IPS-18c (cell line): ENCODE data around the gene MRO.
A peak's percentile ranks its signal among the peaks of the same experiment; 100 is the strongest.
"Not testable (repeated sequence)": the region's sequence is repeated elsewhere in the genome, so short reads cannot be mapped to it uniquely, and the experiment has no call there.

Source experiments
- H3K4me3 ChIP-seq: 2 replicates; pipeline ENCODE4 v1.7.0; 2013; ENCODE audit warnings: low read depth, mild to moderate bottlenecking, low read length, moderate library complexity; ENCODE audit not compliant: insufficient read depth
- H3K9me3 ChIP-seq: one replicate; pipeline ENCODE4 v1.6.1; 2013; ENCODE audit warnings: mild to moderate bottlenecking, low read length, moderate library complexity; ENCODE audit not compliant: control insufficient read depth, insufficient read depth

MRO gene

DNA sequence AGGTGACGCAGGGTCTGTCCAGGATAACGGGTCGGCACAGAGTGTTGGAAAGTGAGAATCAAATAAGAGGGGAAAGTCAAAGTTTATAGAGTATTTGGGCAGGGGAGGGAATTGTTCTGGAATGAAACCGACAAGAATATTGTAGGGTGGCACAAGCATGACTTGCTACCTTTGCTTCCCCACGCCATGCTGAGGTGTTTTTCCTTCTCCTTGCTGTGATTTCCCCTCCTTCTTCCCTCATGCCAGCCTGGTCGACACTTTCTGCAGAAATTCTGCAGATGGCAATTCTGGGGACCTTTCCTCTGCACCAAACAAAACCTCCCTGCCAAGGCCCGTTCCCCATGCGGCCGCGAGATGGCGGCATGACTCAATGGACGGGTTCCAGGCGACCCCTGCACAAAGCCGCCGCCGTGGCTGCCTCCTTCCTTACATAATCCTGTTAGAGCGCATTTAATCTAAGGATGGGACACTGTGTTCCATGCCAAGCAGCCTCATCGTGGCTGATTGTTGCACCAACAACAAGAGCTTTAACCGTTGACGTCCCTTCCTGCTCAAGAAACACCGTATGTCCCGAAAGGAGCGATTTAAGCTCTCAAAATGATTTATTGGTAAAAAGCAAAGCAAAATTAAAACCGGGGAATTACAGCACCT, at the start of gene MRO:
Gene MRO, minus strand, starts transcription at position 289 of the 651 bp plus-strand sequence. CDS start 10,616 bp downstream, outside the sequence.
- H3K9me3 ChIP-seq = no peaks in the 10 kb centered on the region

DNA sequence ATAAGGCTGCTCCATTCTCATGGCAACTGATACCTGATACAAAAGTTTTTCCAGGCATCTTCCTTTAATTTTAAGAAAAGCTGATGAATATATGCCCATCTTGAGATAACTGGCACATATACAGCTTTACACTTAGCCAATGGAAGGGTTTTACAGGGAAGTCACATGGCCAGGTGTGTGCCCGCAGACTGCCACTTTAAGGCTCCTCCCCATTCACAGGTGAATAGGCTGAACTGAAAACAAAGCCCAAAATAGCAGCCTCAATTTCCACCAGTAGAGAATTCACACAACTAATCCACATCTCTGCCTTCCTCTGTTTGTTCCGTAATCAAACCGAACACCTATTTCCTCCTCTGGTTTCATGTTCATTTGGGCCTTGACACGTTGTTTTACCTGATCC, 49.3 kb upstream of the MRO start:
- Histone ChIP-seq H3K9me3 (no peaks in the 10 kb centered on the region), H3K4me3 (no peak overlapping the region)

More for the DNA sequence above, at the start of gene MRO:
- H3K4me3 ChIP-seq = peak within 1 kb of the TSS; percentile 2; the same call in 1 of the 2 replicates

DNA sequence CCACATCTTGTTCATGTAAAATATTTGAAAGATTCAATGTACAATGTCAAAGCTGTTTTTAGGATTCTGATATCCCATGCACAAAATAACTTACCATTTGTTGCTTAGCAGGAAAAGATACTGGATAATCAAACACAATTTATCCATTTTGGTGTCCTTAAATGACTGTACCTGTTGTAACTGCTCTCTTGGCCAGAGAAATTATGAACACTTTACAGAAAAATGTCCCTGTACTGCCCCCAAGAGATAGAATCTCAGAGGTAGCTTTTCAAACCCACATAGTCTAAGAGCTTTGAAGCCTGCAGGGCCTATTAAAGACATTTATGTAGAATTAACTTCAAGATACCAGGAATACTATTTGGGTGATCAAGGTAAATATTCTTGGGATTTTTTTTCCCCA, 46.9 kb upstream of the MRO start:
- Histone ChIP-seq H3K4me3 (no peak overlapping the region), H3K9me3 (no peaks in the 10 kb centered on the region)

DNA sequence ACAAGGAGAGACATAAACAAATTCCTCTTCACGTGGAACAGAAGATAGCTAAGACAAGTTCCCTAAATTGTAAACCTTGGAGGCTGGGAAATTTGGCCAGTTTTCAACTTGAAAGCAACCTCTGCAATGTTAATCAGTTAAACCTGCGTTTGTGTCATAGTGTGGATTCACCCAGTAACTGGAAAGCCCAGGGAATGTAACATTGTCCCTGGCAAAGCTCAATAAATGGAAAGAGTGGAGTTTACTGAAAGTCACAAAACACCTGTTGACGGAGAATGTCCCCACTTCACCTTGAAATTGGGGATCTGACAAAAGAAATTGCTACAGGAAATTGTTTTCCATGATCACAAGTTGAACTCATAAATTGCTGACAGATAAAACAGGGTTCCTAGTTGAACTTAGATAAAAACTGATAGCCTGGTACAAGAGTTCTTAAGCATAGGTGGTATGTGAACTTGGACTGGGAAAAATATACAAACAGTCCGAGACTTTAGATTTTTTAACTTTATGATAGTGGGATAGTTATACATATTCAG, 44.1 kb upstream of the MRO start:
- Histone ChIP-seq H3K9me3 (no peaks in the 10 kb centered on the region), H3K4me3 (no peak overlapping the region)

DNA sequence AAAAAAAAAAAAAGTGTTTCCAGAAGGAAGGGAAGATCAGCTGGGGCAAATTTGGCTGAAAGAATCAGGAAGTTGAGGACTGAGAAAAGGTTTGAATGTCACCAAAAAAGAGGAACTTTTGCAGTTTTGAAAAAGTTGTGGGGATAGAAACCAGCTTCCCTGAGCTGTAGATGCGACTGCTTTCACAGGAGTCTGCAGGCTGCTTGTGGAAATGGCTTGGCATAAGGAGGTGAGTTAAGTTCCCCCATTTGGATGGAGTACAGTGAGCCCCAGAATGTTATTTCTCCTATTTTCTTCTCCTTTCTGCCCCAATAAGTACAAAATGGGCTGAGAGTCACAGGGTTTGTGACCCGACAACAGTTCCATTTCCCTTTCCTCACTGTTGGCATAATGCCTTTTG, 42.6 kb upstream of the MRO start:
- no peak overlapping the region for H3K4me3 ChIP-seq
- no peaks in the 10 kb centered on the region for H3K9me3 ChIP-seq

DNA sequence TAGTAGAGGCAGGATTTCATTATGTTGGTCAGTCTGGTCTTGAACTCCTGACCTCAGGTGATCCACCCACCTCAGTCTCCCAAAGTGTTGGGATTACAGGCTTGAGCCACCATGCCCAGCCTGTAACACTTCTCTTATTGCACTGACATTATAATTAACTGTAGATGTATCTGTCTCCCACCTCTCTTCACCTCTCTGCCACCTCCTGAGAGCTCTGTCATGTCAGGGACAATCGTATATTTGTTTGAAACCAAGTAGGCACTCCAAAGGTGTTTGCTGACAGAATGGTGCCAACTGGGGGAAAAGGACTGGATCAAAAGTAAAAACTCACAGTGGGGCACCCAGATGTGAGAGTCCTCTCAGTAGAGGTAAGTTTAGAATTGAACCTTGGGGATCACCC, 41.8 kb upstream of the MRO start:
- Histone ChIP-seq H3K4me3 (no peak overlapping the region), H3K9me3 (no peaks in the 10 kb centered on the region)

DNA sequence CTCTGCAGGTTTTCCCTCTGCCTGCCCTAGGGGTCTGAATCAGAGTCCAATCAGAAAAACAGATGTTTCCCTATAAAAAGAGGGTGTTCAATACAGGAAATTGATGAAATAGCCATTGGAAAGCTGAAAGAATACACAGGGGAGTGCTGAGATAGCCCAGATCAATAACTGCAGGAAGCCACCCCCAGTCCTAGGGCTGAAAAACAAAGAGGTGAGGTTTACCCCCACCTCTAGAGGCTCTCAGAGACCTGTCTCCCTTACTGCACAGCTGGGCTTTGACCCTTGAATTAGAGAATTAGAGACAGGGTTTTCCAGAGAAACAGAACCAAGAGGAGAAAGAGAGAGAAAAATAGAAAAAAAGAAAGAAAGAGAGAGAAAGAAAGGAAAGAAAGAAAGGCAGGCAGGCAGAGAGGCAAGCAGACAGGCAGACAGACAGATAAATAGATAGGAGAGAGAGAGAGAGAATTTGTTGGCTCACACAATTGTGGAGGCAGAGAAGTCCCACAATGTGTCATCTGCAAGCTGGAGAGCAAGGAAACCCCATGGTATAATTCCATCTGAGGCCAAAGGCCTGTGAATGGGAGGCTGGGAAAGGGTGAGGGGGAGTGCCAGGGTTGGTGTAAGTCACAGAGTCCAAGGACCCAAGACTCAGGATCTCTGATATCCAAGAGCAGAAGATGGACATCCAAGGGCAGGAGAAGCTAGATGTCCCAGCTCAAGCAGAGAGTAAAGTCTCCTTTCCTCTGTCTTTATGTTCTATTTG, 40.2 kb upstream of the MRO start:
- no peaks in the 10 kb centered on the region for H3K9me3 ChIP-seq
- H3K4me3 ChIP-seq = no peak overlapping the region

DNA sequence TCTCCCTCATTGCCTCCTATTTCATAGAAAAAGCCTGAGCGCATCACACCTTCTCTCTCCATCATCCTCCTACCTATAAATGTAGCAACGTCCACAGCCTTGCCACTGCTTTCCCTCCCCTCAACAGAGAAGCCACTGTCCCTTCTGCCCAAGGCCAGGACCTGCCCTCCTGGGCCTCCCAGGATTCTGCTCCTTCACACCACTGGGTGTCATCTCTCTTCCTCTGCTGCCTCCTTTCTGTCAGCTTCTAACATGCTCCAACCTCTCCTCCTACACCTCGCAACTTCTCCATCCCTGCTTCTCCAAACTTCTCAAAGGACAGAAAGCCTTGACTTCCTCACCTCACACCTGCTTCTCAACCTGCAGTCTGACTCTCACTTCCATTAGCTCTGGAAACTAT, 37.9 kb upstream of the MRO start:
- no peaks in the 10 kb centered on the region for H3K9me3 ChIP-seq

DNA sequence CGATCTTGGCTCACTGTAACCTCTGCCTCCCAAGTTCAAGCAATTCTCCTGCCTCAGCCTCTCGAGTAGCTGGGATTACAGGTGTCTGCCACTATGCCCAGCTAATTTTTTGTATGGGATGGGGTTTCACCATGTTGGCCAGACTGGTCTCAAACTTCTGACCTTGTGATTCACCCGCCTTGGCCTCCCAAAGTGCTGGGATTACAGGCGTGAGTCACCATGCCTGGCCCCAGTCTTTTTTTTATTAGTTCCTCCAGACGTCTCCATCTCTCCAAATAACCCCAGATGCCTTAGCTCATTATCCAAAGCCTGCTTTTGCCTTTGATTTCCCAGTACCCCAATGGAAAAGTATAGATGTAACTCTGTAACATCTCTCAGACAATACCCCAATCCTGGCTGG, 37.4 kb upstream of the MRO start:
- not testable (repeated sequence) for H3K4me3 ChIP-seq, H3K9me3 ChIP-seq

More for the DNA sequence above, 37.9 kb upstream of the MRO start:
- H3K4me3 ChIP-seq = no peak overlapping the region

DNA sequence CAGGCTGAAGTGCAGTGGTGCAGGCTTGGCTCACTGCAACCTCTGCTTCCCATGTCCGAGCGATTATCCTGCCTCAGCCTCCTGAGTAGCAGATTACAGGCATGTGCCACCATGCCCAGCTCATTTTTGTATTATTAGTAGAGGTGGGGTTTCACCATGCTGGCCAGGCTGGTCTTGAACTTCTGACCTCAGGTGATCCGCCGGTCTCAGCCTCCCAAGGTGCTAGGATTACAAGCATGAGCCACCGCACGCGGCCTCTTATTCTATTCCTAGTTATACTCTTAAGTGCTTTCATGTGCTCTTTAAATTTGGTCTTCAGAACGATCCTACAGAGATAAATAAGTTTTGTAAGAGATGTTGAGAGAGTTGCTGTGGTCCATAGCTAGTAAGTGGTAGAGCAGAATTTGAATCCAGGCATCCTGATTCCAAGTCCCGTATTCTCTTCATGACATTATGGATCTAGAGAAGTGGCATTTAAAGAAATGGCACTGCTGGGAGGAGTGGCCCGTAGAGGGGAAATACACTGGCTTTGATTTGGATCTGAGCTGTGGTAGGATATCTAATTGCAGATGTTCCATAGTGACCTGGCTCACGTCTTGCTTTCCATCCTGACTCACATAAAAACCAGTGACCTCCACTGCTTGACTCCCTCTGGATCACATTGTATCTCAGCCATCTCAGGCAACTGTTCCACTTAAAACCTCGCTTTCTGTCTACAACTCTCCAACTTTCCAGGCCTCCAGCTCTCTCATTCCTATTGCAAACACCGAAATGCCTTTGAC, 36.4 kb upstream of the MRO start:
- H3K4me3 ChIP-seq = no peak overlapping the region
- no peaks in the 10 kb centered on the region for H3K9me3 ChIP-seq

DNA sequence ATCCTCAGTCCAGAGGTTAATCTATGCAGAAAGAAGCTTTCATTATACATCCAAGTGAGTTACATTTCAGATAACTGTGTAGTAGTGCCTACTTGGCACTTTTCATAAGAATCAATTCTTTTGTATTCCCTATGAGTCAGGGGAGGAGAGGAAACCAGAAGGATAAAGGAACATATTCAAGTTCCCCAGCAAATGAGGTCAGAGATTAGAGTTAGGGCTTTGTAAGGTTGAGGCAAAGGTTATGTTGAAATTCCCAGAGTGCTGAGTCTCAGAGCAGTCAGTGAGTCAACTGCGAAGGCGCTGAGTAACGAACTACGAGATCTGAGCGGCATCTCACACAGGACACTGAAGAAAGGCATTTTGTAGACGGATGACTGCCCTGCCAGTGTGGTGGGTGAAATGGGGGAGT, 34.1 kb upstream of the MRO start:
- H3K9me3 ChIP-seq = no peaks in the 10 kb centered on the region
- no peak overlapping the region for H3K4me3 ChIP-seq

DNA sequence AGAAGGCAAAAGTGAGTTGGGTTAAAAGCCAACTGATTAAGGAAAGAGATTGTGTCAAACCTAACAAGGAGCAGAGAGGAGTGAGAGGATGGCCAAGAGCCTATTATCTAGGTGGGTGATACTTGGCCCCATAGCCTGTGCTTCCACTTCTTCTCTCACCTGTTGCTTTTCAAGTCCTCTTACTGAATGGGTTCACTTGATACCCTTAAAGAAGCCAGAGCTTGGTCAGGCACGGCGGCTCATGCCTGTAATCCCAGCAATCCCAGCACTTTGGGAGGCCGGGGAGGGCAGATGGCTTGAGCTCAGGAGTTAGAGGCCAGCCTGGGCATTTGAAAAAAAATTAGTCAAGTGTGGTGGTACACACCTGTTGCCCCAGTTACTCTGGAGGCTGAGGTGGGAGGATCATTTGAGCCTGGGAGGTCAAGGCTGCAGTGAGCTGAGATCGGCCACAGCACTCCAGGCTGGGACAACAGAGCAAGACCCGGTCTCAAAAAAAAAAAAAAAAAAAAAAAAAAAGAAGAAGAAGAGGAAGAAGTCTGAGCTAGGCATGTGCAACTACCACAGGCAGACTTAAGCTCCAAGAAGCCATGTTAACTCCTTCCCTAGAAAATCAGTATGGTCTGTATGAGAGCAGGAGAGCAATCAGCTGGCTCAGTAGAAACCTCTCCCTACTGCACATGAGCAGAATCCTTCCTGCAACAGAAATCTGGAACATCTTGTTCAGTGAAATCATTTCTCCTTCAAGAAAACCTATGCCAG, 30.7 kb upstream of the MRO start:
- no peaks in the 10 kb centered on the region for H3K9me3 ChIP-seq
- no peak overlapping the region for H3K4me3 ChIP-seq

DNA sequence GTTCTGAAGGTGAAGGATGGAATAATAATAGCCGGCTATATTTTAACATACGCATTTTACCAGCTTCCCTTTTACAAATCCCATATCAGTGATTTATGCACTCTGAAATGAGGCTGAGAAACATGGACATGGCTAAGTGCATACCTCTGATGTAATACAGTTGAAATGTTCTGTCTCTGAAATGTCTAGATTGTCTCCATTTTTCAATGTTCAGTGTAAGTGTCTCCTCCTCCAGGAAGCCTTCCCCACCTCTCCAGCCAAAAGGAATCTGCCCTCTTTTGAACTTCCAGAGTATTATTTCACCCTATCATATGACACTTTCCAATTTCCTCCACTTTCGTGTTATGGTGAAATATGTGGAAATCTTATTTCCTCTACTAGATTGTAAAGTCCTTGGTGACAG, 29.6 kb upstream of the MRO start:
- Histone ChIP-seq H3K9me3 (no peaks in the 10 kb centered on the region), H3K4me3 (no peak overlapping the region)

DNA sequence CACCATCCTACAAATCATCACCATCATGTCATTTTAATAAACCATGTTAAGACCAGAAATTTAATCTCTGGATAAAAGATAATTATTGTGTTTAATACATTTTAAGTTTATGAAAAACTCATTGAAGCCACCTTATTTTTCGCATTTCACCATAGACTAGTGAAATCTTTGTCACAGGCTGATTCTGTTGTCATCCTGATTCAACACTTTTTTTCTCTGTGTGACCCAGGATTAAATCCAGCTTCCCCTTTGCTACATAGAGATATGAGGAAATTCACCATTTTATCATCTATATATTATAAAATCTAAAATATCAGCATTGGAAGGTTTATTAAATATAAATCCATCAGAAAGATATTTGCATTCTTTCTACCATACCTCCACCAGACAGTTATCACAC, 29.2 kb upstream of the MRO start:
- H3K4me3 ChIP-seq = no peak overlapping the region
- H3K9me3 ChIP-seq = no peaks in the 10 kb centered on the region

DNA sequence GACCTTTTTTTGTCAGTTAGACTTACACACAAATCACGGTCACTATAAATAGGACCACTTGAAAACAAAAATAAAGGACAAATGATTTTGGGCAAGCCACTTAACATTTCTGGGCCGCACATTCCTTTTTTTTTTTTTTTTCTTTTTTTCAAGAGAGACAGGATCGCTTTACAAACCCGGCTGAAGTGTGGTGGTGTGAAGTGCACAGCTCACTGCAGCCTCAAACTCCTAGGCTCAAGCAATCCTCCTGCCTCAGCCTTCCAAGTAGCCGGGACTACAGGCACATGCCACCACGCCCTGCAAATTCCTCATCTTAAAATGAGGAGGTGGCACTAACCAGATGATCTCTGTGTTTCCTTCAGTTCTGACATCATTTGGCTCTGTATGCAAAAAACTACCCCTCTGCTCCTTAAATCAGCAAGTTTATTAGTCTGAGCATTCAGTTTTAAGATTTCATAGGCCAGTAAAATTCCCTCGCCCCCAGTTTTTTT, 28.3 kb upstream of the MRO start:
- no peak overlapping the region for H3K4me3 ChIP-seq
- H3K9me3 ChIP-seq = no peaks in the 10 kb centered on the region

DNA sequence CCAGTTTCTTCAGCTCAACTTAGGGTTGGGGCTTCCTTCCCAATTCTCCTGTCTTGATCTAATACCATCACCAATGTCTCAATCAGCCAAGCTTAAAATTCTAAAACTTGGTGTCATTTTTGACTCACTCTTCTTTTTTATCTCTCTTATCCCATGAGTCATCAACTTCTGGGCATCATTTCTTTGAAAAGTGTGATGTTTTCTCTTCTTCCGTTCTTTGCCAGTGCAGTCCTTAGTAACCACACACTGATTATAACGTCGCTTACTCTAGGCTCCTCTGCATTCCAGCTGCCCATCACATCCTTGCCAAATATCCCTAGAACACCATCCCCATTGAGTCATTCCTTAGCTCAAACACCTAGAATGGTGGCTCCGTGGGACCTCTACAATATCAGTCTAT, 27.4 kb upstream of the MRO start:
- Histone ChIP-seq H3K4me3 (no peak overlapping the region), H3K9me3 (no peaks in the 10 kb centered on the region)

DNA sequence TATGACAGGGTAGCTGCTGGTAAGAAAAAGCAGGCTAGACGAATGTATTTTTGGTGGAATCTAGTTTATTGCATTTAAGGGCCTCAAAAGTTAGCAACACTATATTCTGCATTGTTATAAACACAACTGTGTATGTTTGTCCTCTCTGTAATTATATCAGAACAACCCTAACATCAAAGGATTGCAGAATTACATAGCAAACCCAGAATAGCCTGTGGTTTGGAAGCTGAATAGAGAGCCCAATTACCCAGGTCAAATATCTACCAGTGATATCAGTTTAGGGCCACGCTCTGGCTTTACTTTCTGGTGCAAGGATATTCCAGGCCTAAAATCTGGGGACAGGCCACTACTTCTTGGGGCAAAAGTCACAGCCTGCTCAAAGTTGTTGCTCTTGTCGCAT, 25.1 kb upstream of the MRO start:
- H3K9me3 ChIP-seq = peaks cover 2% of the 10 kb centered on the region
- no peak overlapping the region for H3K4me3 ChIP-seq
